Common myeloid progenitor, CD34-positive (primary cell): Measurements from ENCODE around the gene GOLGA2. TPM values are rescaled to one million over a fixed set of nuclear protein-coding genes. Genes with fewer than 3 reads are reported as not detected.

Experiments
- CTCF ChIA-PET: fragments of 350-600 bp; sonication (Branson Sonifier 250); formaldehyde crosslinking; loops from one replicate; lab custom pipeline; 2021; ENCODE audit warnings: antibody characterized with exemption; lab: Charles Lee
- POLR2A ChIA-PET: fragments of 350-600 bp; sonication (Branson Sonifier 250); formaldehyde crosslinking; loops from one replicate; lab custom pipeline; 2021; ENCODE audit warnings: antibody characterized with exemption; lab: Charles Lee
- DNase-seq, 3 donors: peaks; one replicate each; pipeline versions ENCODE4 v3.0.0 to v3.0.0-alpha.2; 2013
- H3K27ac ChIP-seq, 2 experiments: 1 replicate in 1 of 2; 2 replicates in 1 of 2; pipeline ENCODE4 v1.7.0; 2013; ENCODE audit warnings: inconsistent platforms in 2 of 2, low read length in 2 of 2, mild to moderate bottlenecking in 2 of 2, low read depth in 1 of 2, moderate library complexity in 1 of 2; ENCODE audit not compliant: severe bottlenecking in 2 of 2, insufficient read depth in 1 of 2, poor library complexity in 1 of 2
- H3K27me3 ChIP-seq, 5 experiments: replicated peaks in 2 of 5; 1 replicate in 3 of 5; 2 replicates in 2 of 5; pipeline versions ENCODE4 v1.6.1 to v1.7.0; 2013; ENCODE audit warnings: low read length in 4 of 5, mild to moderate bottlenecking in 2 of 5, moderate library complexity in 2 of 5, inconsistent platforms in 1 of 5; ENCODE audit not compliant: insufficient read depth in 5 of 5, control insufficient read depth in 4 of 5
- H3K36me3 ChIP-seq, 4 experiments: 1 replicate in 2 of 4; 2 replicates in 2 of 4; pipeline versions ENCODE4 v1.6.1 to v1.7.0; 2013; ENCODE audit warnings: low read length in 3 of 4, control low read depth in 1 of 4, mild to moderate bottlenecking in 1 of 4; ENCODE audit not compliant: control insufficient read depth in 4 of 4, insufficient read depth in 4 of 4
- H3K4me1 ChIP-seq, 4 experiments: 1 replicate in 3 of 4; 2 replicates in 1 of 4; pipeline versions ENCODE4 v1.6.1 to v1.7.1; 2013; ENCODE audit warnings: low read length in 3 of 4, mild to moderate bottlenecking in 3 of 4, control low read depth in 1 of 4, inconsistent platforms in 1 of 4, moderate library complexity in 1 of 4; ENCODE audit not compliant: control insufficient read depth in 4 of 4, insufficient read depth in 4 of 4; ENCODE audit errors: control extremely low read depth in 1 of 4
- H3K4me3 ChIP-seq, 7 experiments: 1 replicate in 4 of 7; 2 replicates in 3 of 7; pipeline versions ENCODE4 v1.5.1 to v1.7.0; 2013; ENCODE audit warnings: mild to moderate bottlenecking in 7 of 7, low read length in 6 of 7, moderate library complexity in 6 of 7, inconsistent platforms in 2 of 7, low read depth in 2 of 7, control low read depth in 1 of 7; ENCODE audit not compliant: insufficient read depth in 4 of 7, control insufficient read depth in 1 of 7; ENCODE audit errors: extremely low read depth in 1 of 7
- H3K9me3 ChIP-seq, 5 experiments: 1 replicate in 4 of 5; 2 replicates in 1 of 5; pipeline versions ENCODE4 v1.6.1 to v1.7.1; 2013; ENCODE audit warnings: low read length in 4 of 5, mild to moderate bottlenecking in 2 of 5, inconsistent platforms in 1 of 5, low read depth in 1 of 5, moderate library complexity in 1 of 5; ENCODE audit not compliant: control insufficient read depth in 4 of 5, insufficient read depth in 2 of 5; ENCODE audit errors: control extremely low read depth in 1 of 5
- WGBS: methylation state at CpG from one replicate; pipeline ENCODE4 v1.1.5; 2013; ENCODE audit not compliant: insufficient coverage; 5-methylcytosine and 5-hydroxymethylcytosine counted together
- polyA plus RNA-seq: library from polyadenylated mRNA; unstranded; fragments of 120-200 nt; gene quantifications from one replicate; pipeline ENCODE4 v1.2.1, GENCODE V29; 2013

GOLGA2 gene
- polyA plus RNA-seq, result 38.5 TPM

- Histone ChIP-seq H3K27ac (peak within 1 kb of the TSS; percentile 83 to 95), H3K27me3 (no peaks in the 10 kb centered on the region), H3K4me1 (peaks cover 7 to 25% (median 17%) of the 10 kb centered on the region in 4 experiments), H3K4me3 (peak within 1 kb of the TSS; percentile 70 to 96 (median 81)), H3K9me3 (no peaks in the 10 kb centered on the region), H3K36me3 (peaks cover 3 to 22% (median 13%) of the 10 kb centered on the region in 4 experiments)
- peak; percentile 45 to 53 (median 45) for DNase-seq
- WGBS, result under 1% methylated on average over 39 of the region's 57 CpGs
- ChIA-PET CTCF (no interaction called here), POLR2A (interaction anchor here (0.6 to 1.2 kb wide), 4 partner anchors 13 to 729 kb away, joined by 3 to 6 read pairs (median 4); no protein-coding TSS in a partner anchor)
Measured at GRCh38 chr9:128275198-128276007, at the start of gene GOLGA2. Gene GOLGA2, minus strand, starts transcription at chr9:128276007. Its CDS starts 31 bp downstream, at chr9:128275976.

GRCh38 chr9:128324401-128324800, 48.6 kb upstream of the GOLGA2 start:
- Histone ChIP-seq H3K27me3 (no peaks in the 10 kb centered on the region), H3K36me3 (peaks cover 0 to 36% (median 22%) of the 10 kb centered on the region in 4 experiments), H3K9me3 (no peaks in the 10 kb centered on the region), H3K27ac (peak overlapping the region in 1 of 2 experiments; percentile 94), H3K4me3 (no peak overlapping the region), H3K4me1 (peaks cover 13 to 22% (median 18%) of the 10 kb centered on the region in 4 experiments)
- ChIA-PET CTCF (interaction anchor here (0.7 to 1.5 kb wide), 4 partner anchors 12 to 96 kb away, joined by 3 to 5 read pairs (median 4); partner anchors contain the start of gene CERCAM), POLR2A (no interaction called here)
- no CpG with 5 or more reads among the region's 1 CpG for WGBS
- DNase-seq, result no peak

- DNase-seq, result no peak
Measured at GRCh38 chr9:128323791-128324190, 48.0 kb upstream of the GOLGA2 start.

GRCh38 chr9:128323212-128323730, 47.5 kb upstream of the GOLGA2 start:
- Histone ChIP-seq H3K9me3 (no peaks in the 10 kb centered on the region), H3K4me1 (peaks cover 13 to 22% (median 18%) of the 10 kb centered on the region in 4 experiments), H3K36me3 (peaks cover 0 to 34% (median 20%) of the 10 kb centered on the region in 4 experiments), H3K27ac (peak overlapping the region; percentile 88 to 94), H3K27me3 (no peaks in the 10 kb centered on the region), H3K4me3 (peak overlapping the region; percentile 82 to 99 (median 90))
- peak in 2 of 3 donors; percentile 25 to 61 for DNase-seq
- CTCF ChIA-PET, result no interaction called here
- POLR2A ChIA-PET, result no interaction called here
- 0% methylated on average over 5 of the region's 16 CpGs for WGBS

More at GRCh38 chr9:128323791-128324190, 48.0 kb upstream of the GOLGA2 start:
- ChIA-PET CTCF (no interaction called here), POLR2A (no interaction called here)
- H3K36me3 ChIP-seq, result peaks cover 0 to 37% (median 21%) of the 10 kb centered on the region in 4 experiments
- H3K9me3 ChIP-seq, result no peaks in the 10 kb centered on the region
- H3K27ac ChIP-seq, result peak overlapping the region; percentile 22 to 94
- no peaks in the 10 kb centered on the region for H3K27me3 ChIP-seq
- H3K4me1 ChIP-seq, result peaks cover 13 to 22% (median 18%) of the 10 kb centered on the region in 4 experiments
- WGBS, result 94% methylated on average over 6 of the region's 12 CpGs
- H3K4me3 ChIP-seq, result peak overlapping the region in 4 of 7 experiments; percentile 84 to 99 (median 96)

- Histone ChIP-seq H3K27ac (peak within 1 kb of the TSS; percentile 88 to 94), H3K4me3 (peak within 1 kb of the TSS; percentile 82 to 99 (median 90)), H3K9me3 (no peaks in the 10 kb centered on the region), H3K27me3 (no peaks in the 10 kb centered on the region), H3K36me3 (peaks cover under 1 to 30% (median 19%) of the 10 kb centered on the region in 4 experiments), H3K4me1 (peaks cover 13 to 22% (median 18%) of the 10 kb centered on the region in 4 experiments)
- CTCF ChIA-PET, result interaction anchor here (1.4 kb wide), 1 partner anchor 9 kb away, joined by 3 read pairs; no protein-coding TSS in a partner anchor
- under 1% methylated on average over 83 of the region's 83 CpGs for WGBS
- peak; percentile 94 to 98 (median 98) for DNase-seq
- POLR2A ChIA-PET, result no interaction called here
Measured at GRCh38 chr9:128322404-128323211, 46.8 kb upstream of the GOLGA2 start, which contains the start of the genes COQ4 and TRUB2. Gene COQ4, plus strand, starts transcription at chr9:128322839. Its CDS starts 20 bp downstream, at chr9:128322859. Gene TRUB2, minus strand, starts transcription at chr9:128322447. Its CDS starts 39 bp downstream, at chr9:128322408.

- Histone ChIP-seq H3K27ac (peak overlapping the region in 1 of 2 experiments; percentile 94), H3K27me3 (no peaks in the 10 kb centered on the region), H3K4me1 (peaks cover 13 to 22% (median 18%) of the 10 kb centered on the region in 4 experiments), H3K9me3 (no peaks in the 10 kb centered on the region), H3K36me3 (peaks cover 5 to 33% (median 22%) of the 10 kb centered on the region in 4 experiments), H3K4me3 (peak overlapping the region; percentile 82 to 99 (median 90))
- no peak for DNase-seq
- CTCF ChIA-PET, result interaction anchor here (0.6 to 1.4 kb wide), 2 partner anchors 8 to 135 kb away, joined by 3 read pairs; no protein-coding TSS in a partner anchor
- POLR2A ChIA-PET, result interaction anchor here (0.6 to 1.1 kb wide), 2 partner anchors 12 to 60 kb away, joined by 3 read pairs; no protein-coding TSS in a partner anchor
- 4% methylated on average over 20 of the region's 21 CpGs for WGBS
Measured at GRCh38 chr9:128321879-128322403, 46.1 kb upstream of the GOLGA2 start.
